HepG2 (cell line): ENCODE measurements around the gene GPR32. TPM values are rescaled to one million over a fixed set of nuclear protein-coding genes. Genes with fewer than 3 reads are reported as not detected.
A peak's percentile ranks its signal among the peaks of the same experiment; 100 is the strongest.

Experiments used
- BATF2 ChIP-seq: sonication (generic); formaldehyde crosslinking; IDR thresholded peaks from 2 replicates; pipeline ENCODE4 v1.8.0; 2022; ENCODE audit warnings: mild to moderate bottlenecking, missing genetic modification reagents, moderate library complexity
- HNRNPK ChIP-seq: fragments of 200-400 bp; formaldehyde crosslinking; IDR thresholded peaks from 2 replicates; pipeline ENCODE4 v1.6.1; 2018; ENCODE audit warnings: low read length, low read depth, moderate library complexity, mild to moderate bottlenecking; ENCODE audit not compliant: poor library complexity, severe bottlenecking
- HNRNPLL ChIP-seq: fragments of 200-400 bp; formaldehyde crosslinking; IDR thresholded peaks from 2 replicates; pipeline ENCODE4 v1.6.1; 2017; ENCODE audit warnings: mild to moderate bottlenecking, low read depth, low read length; ENCODE audit not compliant: poor library complexity, severe bottlenecking
- HOXA3 ChIP-seq: sonication (generic); formaldehyde crosslinking; IDR thresholded peaks from 2 replicates; pipeline ENCODE4 v1.5.0; 2020; ENCODE audit warnings: missing genetic modification reagents
- KDM2A ChIP-seq: sonication (generic); formaldehyde crosslinking; IDR thresholded peaks from 2 replicates; pipeline ENCODE4 v1.4.0; 2020; ENCODE audit warnings: low read depth, missing genetic modification reagents, borderline replicate concordance
- MBNL3 ChIP-seq: fragments of 250-450 bp; sonication (Bioruptor Pico); conservative IDR thresholded peaks from 2 replicates; pipeline ENCODE4 v1.8.0; 2022; ENCODE audit warnings: mild to moderate bottlenecking, inconsistent platforms
- NFIC ChIP-seq: IDR thresholded peaks from 2 replicates; pipeline ENCODE4 v1.6.1; 2012; ENCODE audit warnings: mild to moderate bottlenecking, low read length, inconsistent platforms
- PRDM15 ChIP-seq: sonication (generic); formaldehyde crosslinking; IDR thresholded peaks from 2 replicates; pipeline ENCODE4 v1.4.0; 2020; ENCODE audit warnings: missing genetic modification reagents
- SP1 ChIP-seq, 2 experiments: fragments of 450-650 bp in 1 of 2; sonication (generic) in 1 of 2; formaldehyde crosslinking in 1 of 2; IDR thresholded peaks; 2 replicates each; pipeline versions ENCODE4 v1.4.0 to v1.6.1; 2016 to 2020; ENCODE audit warnings: missing genetic modification reagents in 1 of 2
- SPEN ChIP-seq: sonication (generic); formaldehyde crosslinking; IDR thresholded peaks from 2 replicates; pipeline ENCODE4 v1.5.1; 2020; ENCODE audit warnings: low read depth, mild to moderate bottlenecking, missing genetic modification reagents
- XBP1 ChIP-seq: sonication (generic); formaldehyde crosslinking; IDR thresholded peaks from 2 replicates; pipeline ENCODE4 v1.5.0; 2020; ENCODE audit warnings: missing genetic modification reagents
- XRCC5 ChIP-seq: fragments of 200-400 bp; formaldehyde crosslinking; optimal IDR thresholded peaks from 2 replicates; pipeline ENCODE3; 2017; ENCODE audit warnings: mild to moderate bottlenecking, low read length
- ZFP90 ChIP-seq: sonication (generic); formaldehyde crosslinking; IDR thresholded peaks from 2 replicates; pipeline ENCODE4 v1.8.0; 2022; ENCODE audit warnings: missing genetic modification reagents, mild to moderate bottlenecking, inconsistent platforms, borderline replicate concordance
- ZNF280D ChIP-seq: sonication (generic); formaldehyde crosslinking; IDR thresholded peaks from 2 replicates; pipeline ENCODE4 v1.5.1; 2020; ENCODE audit warnings: mild to moderate bottlenecking, missing genetic modification reagents
- ZNF382 ChIP-seq: sonication (generic); formaldehyde crosslinking; IDR thresholded peaks from 2 replicates; pipeline ENCODE4 v1.5.0; 2020; ENCODE audit warnings: missing genetic modification reagents, mild to moderate bottlenecking, borderline replicate concordance
- ZNF512 ChIP-seq: sonication (generic); formaldehyde crosslinking; IDR thresholded peaks from 2 replicates; pipeline ENCODE4 v1.4.0; 2020; ENCODE audit warnings: mild to moderate bottlenecking, missing genetic modification reagents
- ZNF639 ChIP-seq: conservative IDR thresholded peaks from 2 replicates; pipeline ENCODE4 v1.6.1; 2018; ENCODE audit warnings: missing genetic modification reagents
- ZNF777 ChIP-seq: sonication (generic); formaldehyde crosslinking; IDR thresholded peaks from 2 replicates; pipeline ENCODE4 v1.4.0; 2020; ENCODE audit warnings: missing genetic modification reagents
- polyA plus RNA-seq, 8 experiments: library from polyadenylated mRNA; depleted of rRNA in 3 of 8; stranded (reverse) in 7 of 8; unstranded in 1 of 8; fragments of >200 nt; fragmentation: Illumina TruSeq in 4 of 8; extraction: Trizol in 4 of 8; gene quantifications; 2 replicates each; pipeline versions ENCODE4 v1.2.1 to v1.2.3, GENCODE V29; 2011 to 2016; ENCODE audit warnings: low read depth in 4 of 8, missing spikeins in 1 of 8, mixed read lengths in 1 of 8; ENCODE audit not compliant: insufficient read depth in 1 of 8
- total RNA-seq, 5 experiments: library from RNA; depleted of rRNA; stranded (reverse); fragments of >200 nt; fragmentation: Illumina TruSeq; extraction: Trizol; gene quantifications; 2 replicates each; pipeline ENCODE4 v1.2.3, GENCODE V29; 2016; ENCODE audit warnings: low read depth in 1 of 5

Gene GPR32
- total and polyA plus RNA-seq, 2 of the 13 experiments (the other 11 are each of a cell fraction or from before 2014, with no cell fraction given): not detected

GRCh38 chr19:50724522-50725217 lies 45.6 kb upstream of the GPR32 start (continued):
- TF ChIP-seq ZNF512 (CRISPR knock-in tag): no peak
- TF ChIP-seq MBNL3 (CRISPR knock-in tag): no peak
- no peak for TF ChIP-seq ZNF639 (CRISPR knock-in tag)
- TF ChIP-seq XBP1 (CRISPR knock-in tag): no peak
- TF ChIP-seq PRDM15 (CRISPR knock-in tag): no peak
- TF ChIP-seq BATF2: no peak
- TF ChIP-seq KDM2A: peak; percentile 69; the same call in 1 of the 2 replicates
- no peak for TF ChIP-seq ZNF280D
- TF ChIP-seq SPEN (CRISPR knock-in tag): 0 out of 2 replicates have a peak, but pooled peaks have one; percentile 19
- TF ChIP-seq HOXA3 (CRISPR knock-in tag): peak; percentile 29; the same call in 1 of the 2 replicates
- no peak for TF ChIP-seq NFIC
- TF ChIP-seq HNRNPK: peak; percentile 26
- no peak for TF ChIP-seq ZFP90 (CRISPR knock-in tag)
- no peak for TF ChIP-seq ZNF777
- TF ChIP-seq SP1 (IDR thresholded peaks at IDR 0.05): no peak
- peak; percentile 20; the same call in 1 of the 2 replicates for TF ChIP-seq SP1 (CRISPR knock-in tag; IDR thresholded peaks at IDR 0.05)
- TF ChIP-seq XRCC5: peak; percentile 68
- TF ChIP-seq ZNF382 (CRISPR knock-in tag): no peak
- TF ChIP-seq HNRNPLL: peak; percentile 39
